ENCODE measurements around the gene RNF180.
"Not testable (repeated sequence)": the region's sequence is repeated elsewhere in the genome, so short reads cannot be mapped to it uniquely, and the experiment has no call there.

The RNF180 gene

DNA sequence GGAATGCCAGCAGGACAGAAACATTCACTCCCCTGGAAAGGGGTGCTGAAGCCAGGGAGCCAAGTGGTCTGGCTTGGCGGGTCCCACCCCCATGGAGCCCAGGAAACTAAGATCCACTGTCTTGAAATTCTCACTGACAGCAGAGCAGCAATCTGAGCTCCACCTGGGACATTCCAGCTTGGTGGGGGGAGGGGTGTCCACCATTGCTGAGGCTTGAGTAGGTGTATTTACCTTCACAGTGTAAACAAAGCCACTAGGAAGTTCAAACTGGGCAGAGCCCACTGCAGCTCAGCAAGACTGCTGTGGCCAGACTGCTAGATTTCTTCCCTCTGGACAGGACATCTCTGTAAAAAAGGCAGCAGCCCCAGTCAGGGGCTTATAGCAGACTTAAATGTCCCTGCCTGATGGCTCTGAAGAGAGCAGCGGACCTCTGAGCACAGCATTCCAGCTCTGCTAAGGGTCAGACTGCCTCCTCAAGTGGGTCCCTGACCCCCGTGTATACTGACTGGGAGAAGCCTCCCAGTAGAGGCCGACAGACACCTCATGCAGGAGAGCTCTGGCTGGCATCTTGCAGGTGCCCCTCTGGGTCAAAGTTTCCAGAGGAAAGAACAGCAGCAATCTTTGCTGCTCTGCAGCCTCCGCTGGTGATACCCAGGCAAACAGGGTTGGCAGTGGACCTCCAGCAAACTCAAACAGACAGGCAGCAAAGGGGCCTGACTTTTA, 241.6 kb downstream of the RNF180 start:
- DNase-seq, result not testable (repeated sequence)

DNA sequence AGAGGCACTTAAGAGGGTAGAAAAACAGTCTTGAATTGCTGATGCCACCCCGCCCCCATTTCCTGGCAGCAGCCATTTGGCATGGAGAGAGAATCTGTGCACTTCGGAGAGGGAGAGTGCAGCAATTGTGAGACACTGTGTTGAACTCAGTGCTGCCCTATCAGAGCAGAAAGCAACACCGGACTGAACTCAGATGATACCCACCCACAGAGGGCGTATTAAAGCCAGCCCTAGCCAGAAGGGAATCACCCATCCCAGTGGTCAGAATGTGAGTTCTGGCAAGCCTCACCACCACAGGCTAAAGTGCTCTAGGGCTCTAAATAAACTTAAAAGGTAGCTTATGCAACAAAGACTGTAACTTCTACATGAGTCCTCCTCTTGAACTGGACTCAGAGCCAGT, 251.7 kb downstream of the RNF180 start:
- no peak for DNase-seq

DNA sequence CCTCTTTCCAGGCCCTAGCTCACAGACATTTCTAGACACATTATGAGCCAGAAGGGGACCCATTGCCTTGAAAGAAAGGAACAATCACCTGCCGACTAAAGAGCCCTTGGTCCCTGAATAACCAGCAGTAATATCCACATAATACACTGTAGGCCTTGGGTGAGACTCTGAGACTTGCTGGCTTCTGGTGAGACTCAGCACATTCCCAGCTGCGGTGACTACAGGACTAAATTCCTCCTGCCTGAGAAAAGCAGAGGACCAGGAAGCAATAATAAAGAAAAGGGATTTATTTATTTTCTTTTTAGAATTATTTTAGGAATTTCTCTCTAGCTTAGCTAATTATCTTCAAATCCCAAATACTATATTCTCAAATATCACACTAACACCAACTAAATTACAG, 252.4 kb downstream of the RNF180 start:
- no peak for DNase-seq

Measured in CD4-positive, alpha-beta T cell treated with Interleukin-4 for 1 hour (primary cell).